Neural cell (in vitro differentiated cells): ENCODE data around the gene ANKRD62. TPM values are rescaled to one million over a fixed set of nuclear protein-coding genes. Genes with fewer than 3 reads are reported as not detected.
"Not testable (repeated sequence)": the region's sequence is repeated elsewhere in the genome, so short reads cannot be mapped to it uniquely, and the experiment has no call there.

Experiments
- H2AFZ ChIP-seq: fragments of 200-600, 300-800 bp; sonication (generic), shearing (Covaris generic); 2 replicates; pipeline ENCODE4 v1.6.0; 2014; ENCODE audit warnings: low read depth, mild to moderate bottlenecking, antibody characterized with exemption, low read length, moderate library complexity
- H3F3A ChIP-seq: fragments of 200-600 bp; shearing (Covaris generic); 2 replicates; pipeline ENCODE4 v1.6.1; 2016; ENCODE audit warnings: mild to moderate bottlenecking, moderate library complexity, mixed read lengths, antibody characterized with exemption, low read length; ENCODE audit not compliant: insufficient read depth, poor library complexity, severe bottlenecking
- H3K27ac ChIP-seq: fragments of 200-600, 300-800 bp; sonication (generic), shearing (Covaris generic); 2 replicates; pipeline ENCODE4 v1.5.1; 2014; ENCODE audit warnings: mild to moderate bottlenecking, low read length, moderate library complexity
- H3K27me3 ChIP-seq: fragments of 300-800, 200-600 bp; sonication (generic), shearing (Covaris generic); 2 replicates; pipeline ENCODE4 v1.6.0; 2014; ENCODE audit warnings: mild to moderate bottlenecking, low read depth, low read length, moderate library complexity; ENCODE audit not compliant: insufficient read depth
- H3K36me3 ChIP-seq: fragments of 300-800, 200-600 bp; sonication (generic), shearing (Covaris generic); 2 replicates; pipeline ENCODE4 v1.5.1; 2014; ENCODE audit warnings: mild to moderate bottlenecking, antibody characterized with exemption, low read length, moderate library complexity; ENCODE audit not compliant: insufficient read depth
- H3K4me2 ChIP-seq: fragments of 300-800, 200-600 bp; sonication (generic), shearing (Covaris generic); 2 replicates; pipeline ENCODE4 v1.6.0; 2014; ENCODE audit warnings: mild to moderate bottlenecking, low read length
- H3K4me3 ChIP-seq: fragments of 300-800, 200-600 bp; sonication (generic), shearing (Covaris generic); 2 replicates; pipeline ENCODE4 v1.5.1; 2014; ENCODE audit warnings: mild to moderate bottlenecking, low read length, moderate library complexity
- H3K79me2 ChIP-seq: fragments of 200-600 bp; shearing (Covaris generic); replicated peaks from 2 replicates; pipeline ENCODE4 v1.6.0; 2014; ENCODE audit warnings: mild to moderate bottlenecking, low read length, moderate library complexity; ENCODE audit not compliant: insufficient read depth
- H3K9ac ChIP-seq: fragments of 300-800, 200-600 bp; sonication (generic), shearing (Covaris generic); 2 replicates; pipeline ENCODE4 v1.6.1; 2016; ENCODE audit warnings: mild to moderate bottlenecking, low read length, mixed read lengths
- H3K9me2 ChIP-seq: fragments of 200-600 bp; shearing (Covaris generic); 2 replicates; pipeline ENCODE4 v1.6.1; 2016; ENCODE audit warnings: mild to moderate bottlenecking, low read length, mixed read lengths; ENCODE audit not compliant: insufficient read depth
- H3K9me3 ChIP-seq: fragments of 200-600, 300-800 bp; sonication (generic), shearing (Covaris generic); 2 replicates; pipeline ENCODE4 v1.6.1; 2016; ENCODE audit warnings: mild to moderate bottlenecking, mixed run types, low read length, moderate library complexity, mixed read lengths
- H4K20me1 ChIP-seq: fragments of 200-600 bp; shearing (Covaris generic); 2 replicates; pipeline ENCODE4 v1.6.1; 2016; ENCODE audit warnings: mild to moderate bottlenecking, mixed run types; ENCODE audit not compliant: insufficient read depth
- EP300 ChIP-seq: fragments of 450-650 bp; conservative IDR thresholded peaks from 2 replicates; pipeline ENCODE4 v1.6.1; 2014; ENCODE audit warnings: antibody characterized with exemption, mild to moderate bottlenecking, moderate library complexity; ENCODE audit not compliant: poor library complexity, severe bottlenecking
- EZH2 ChIP-seq: fragments of 200-600, 300-800 bp; shearing (Covaris generic), sonication (generic); IDR thresholded peaks from 2 replicates; pipeline ENCODE4 v1.6.1; 2014; ENCODE audit warnings: antibody characterized with exemption, low read length, borderline replicate concordance, mild to moderate bottlenecking; ENCODE audit not compliant: insufficient read depth, poor library complexity, severe bottlenecking
- MXI1 ChIP-seq: fragments of 450-650 bp; conservative IDR thresholded peaks from 2 replicates; pipeline ENCODE4 v1.6.1; 2014; ENCODE audit warnings: antibody characterized with exemption, mild to moderate bottlenecking; ENCODE audit not compliant: poor library complexity, severe bottlenecking
- POLR2AphosphoS5 ChIP-seq: IDR thresholded peaks from 2 replicates; pipeline ENCODE4 v1.6.1; 2012
- RAD21 ChIP-seq: fragments of 450-650 bp; conservative IDR thresholded peaks from 2 replicates; pipeline ENCODE4 v1.6.1; 2014; ENCODE audit warnings: antibody characterized with exemption, mild to moderate bottlenecking, moderate library complexity
- SMC3 ChIP-seq: fragments of 450-650 bp; conservative IDR thresholded peaks from 2 replicates; pipeline ENCODE4 v1.6.1; 2014; ENCODE audit warnings: antibody characterized with exemption, mild to moderate bottlenecking, moderate library complexity; ENCODE audit not compliant: poor library complexity
- TAF1 ChIP-seq: IDR thresholded peaks from 2 replicates; pipeline ENCODE4 v1.6.1; 2012; ENCODE audit warnings: low read depth
- polyA plus RNA-seq: library from polyadenylated mRNA; depleted of rRNA; stranded (reverse); fragments of >200 nt; gene quantifications from 2 replicates; pipeline ENCODE4 v1.2.3, GENCODE V29; 2014
- TF ChIP-seq, protein P1 (sequence below): IDR thresholded peaks from 2 replicates; pipeline ENCODE4 v1.6.1; 2012; ENCODE audit warnings: borderline replicate concordance
- TF ChIP-seq, protein P2 (sequence below): fragments of 450-650 bp; IDR thresholded peaks from 2 replicates; pipeline ENCODE4 v1.5.1; 2014; ENCODE audit warnings: antibody characterized with exemption, mild to moderate bottlenecking, moderate library complexity; ENCODE audit not compliant: poor library complexity, severe bottlenecking

Gene ANKRD62
- polyA plus RNA-seq, 1 donor from 2014 or later, result not detected

DNA sequence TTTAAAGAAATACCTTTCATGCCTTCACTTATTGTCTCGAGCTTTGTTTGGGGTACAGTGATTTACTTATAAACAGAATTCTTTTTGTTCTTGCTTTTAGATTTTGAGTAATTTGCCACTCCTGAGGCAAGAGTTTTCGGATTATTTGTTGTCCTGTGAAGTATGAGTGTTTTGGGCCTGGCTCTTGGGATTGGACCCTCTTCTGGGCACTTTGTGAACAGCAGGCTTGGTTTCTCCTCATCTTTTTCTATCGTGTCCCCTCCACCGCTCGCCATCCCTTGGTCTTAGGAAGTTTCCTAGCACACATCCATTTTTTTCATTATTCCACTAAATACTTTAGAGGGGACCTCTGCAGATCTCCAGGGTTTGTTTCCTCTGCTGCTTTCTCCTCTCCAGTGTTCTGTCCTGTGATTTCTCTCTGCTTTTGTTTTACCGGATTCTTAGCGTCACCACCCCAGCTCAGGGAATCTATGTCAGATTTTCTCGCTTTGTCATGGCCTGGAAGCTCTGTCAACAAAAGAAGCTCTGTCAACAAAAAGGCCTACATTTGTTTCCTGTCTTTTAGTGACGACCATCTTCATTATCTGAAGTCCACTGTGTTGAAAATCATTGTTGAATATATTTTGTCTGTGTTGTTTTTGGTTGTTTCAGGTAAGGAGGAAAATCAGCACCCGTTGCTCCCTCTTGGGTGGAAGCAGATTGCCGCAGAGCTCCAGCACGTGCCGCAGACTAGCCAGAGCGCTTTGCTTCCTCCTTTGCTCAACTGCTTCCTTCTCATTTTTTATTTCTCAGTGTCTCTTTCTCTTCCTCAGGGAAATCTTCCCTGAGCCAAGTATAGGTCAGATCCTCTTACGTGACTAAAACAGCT, 27.8 kb downstream of the ANKRD62 start:
- Histone ChIP-seq H3K9me3 (no peaks in the 10 kb centered on the region), H2AFZ (no peak overlapping the region), H3F3A (no peaks in the 10 kb centered on the region), H3K36me3 (no peaks in the 10 kb centered on the region), H3K9ac (no peak overlapping the region), H3K4me3 (no peak overlapping the region), H3K27me3 (no peaks in the 10 kb centered on the region), H3K27ac (no peak overlapping the region), H3K9me2 (no peaks in the 10 kb centered on the region), H4K20me1 (no peaks in the 10 kb centered on the region), H3K4me2 (no peak overlapping the region), H3K79me2 (no peaks in the 10 kb centered on the region)
- no peak for TF ChIP-seq RAD21
- no peak for TF ChIP-seq EZH2
- TF ChIP-seq TAF1, result no peak
- no peak for TF ChIP-seq POLR2AphosphoS5
- TF ChIP-seq, protein P1, sequence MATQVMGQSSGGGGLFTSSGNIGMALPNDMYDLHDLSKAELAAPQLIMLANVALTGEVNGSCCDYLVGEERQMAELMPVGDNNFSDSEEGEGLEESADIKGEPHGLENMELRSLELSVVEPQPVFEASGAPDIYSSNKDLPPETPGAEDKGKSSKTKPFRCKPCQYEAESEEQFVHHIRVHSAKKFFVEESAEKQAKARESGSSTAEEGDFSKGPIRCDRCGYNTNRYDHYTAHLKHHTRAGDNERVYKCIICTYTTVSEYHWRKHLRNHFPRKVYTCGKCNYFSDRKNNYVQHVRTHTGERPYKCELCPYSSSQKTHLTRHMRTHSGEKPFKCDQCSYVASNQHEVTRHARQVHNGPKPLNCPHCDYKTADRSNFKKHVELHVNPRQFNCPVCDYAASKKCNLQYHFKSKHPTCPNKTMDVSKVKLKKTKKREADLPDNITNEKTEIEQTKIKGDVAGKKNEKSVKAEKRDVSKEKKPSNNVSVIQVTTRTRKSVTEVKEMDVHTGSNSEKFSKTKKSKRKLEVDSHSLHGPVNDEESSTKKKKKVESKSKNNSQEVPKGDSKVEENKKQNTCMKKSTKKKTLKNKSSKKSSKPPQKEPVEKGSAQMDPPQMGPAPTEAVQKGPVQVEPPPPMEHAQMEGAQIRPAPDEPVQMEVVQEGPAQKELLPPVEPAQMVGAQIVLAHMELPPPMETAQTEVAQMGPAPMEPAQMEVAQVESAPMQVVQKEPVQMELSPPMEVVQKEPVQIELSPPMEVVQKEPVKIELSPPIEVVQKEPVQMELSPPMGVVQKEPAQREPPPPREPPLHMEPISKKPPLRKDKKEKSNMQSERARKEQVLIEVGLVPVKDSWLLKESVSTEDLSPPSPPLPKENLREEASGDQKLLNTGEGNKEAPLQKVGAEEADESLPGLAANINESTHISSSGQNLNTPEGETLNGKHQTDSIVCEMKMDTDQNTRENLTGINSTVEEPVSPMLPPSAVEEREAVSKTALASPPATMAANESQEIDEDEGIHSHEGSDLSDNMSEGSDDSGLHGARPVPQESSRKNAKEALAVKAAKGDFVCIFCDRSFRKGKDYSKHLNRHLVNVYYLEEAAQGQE, result no peak
- no peak for TF ChIP-seq MXI1
- no peak for TF ChIP-seq SMC3
- TF ChIP-seq, protein P2, sequence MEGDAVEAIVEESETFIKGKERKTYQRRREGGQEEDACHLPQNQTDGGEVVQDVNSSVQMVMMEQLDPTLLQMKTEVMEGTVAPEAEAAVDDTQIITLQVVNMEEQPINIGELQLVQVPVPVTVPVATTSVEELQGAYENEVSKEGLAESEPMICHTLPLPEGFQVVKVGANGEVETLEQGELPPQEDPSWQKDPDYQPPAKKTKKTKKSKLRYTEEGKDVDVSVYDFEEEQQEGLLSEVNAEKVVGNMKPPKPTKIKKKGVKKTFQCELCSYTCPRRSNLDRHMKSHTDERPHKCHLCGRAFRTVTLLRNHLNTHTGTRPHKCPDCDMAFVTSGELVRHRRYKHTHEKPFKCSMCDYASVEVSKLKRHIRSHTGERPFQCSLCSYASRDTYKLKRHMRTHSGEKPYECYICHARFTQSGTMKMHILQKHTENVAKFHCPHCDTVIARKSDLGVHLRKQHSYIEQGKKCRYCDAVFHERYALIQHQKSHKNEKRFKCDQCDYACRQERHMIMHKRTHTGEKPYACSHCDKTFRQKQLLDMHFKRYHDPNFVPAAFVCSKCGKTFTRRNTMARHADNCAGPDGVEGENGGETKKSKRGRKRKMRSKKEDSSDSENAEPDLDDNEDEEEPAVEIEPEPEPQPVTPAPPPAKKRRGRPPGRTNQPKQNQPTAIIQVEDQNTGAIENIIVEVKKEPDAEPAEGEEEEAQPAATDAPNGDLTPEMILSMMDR, result no peak
- TF ChIP-seq EP300, result no peak

DNA sequence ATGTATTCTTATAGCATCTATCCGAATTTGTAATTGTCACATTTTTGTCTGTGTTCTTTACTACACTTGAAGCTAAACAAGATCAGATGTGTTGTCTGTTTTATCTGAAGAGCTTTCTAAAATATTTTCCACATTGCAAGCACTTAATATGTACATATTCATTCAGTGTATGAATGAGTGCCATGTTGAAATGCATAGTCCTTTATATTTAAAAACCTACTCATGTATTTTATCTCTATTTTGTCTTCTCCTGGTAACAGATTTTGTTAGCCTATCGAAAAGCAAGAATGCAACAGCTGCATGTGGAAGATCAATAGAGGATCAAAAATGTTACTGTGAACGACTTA, 28.4 kb downstream of the ANKRD62 start:
- not testable (repeated sequence) for H3K9me2 ChIP-seq, H3K9ac ChIP-seq, H3K36me3 ChIP-seq, H2AFZ ChIP-seq, H3K9me3 ChIP-seq, H3K27ac ChIP-seq, H3K4me2 ChIP-seq, H3K4me3 ChIP-seq, H3K27me3 ChIP-seq, H3F3A ChIP-seq, H3K79me2 ChIP-seq, H4K20me1 ChIP-seq

DNA sequence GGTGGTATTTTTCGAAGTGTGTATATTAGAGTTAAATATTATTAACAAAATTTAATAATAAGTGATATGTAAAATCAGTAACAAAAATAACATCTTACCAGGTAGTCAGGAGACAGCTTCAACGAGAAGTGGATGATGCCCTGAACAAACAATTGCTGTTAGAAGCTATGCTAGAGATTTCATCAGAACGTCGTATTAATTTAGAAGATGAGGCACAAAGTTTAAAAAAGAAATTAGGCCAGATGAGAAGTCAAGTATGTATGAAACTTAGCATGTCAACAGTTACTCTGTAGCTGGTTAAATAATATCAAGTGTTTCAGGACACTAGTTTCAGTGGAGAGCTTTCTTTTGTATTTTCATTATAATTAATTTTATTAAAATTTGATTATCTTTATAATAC, 34.0 kb downstream of the ANKRD62 start:
- H3K79me2 ChIP-seq, H3K4me3 ChIP-seq, H4K20me1 ChIP-seq, H3K9me2 ChIP-seq, H3K36me3 ChIP-seq, H2AFZ ChIP-seq, H3K4me2 ChIP-seq, H3F3A ChIP-seq, H3K27ac ChIP-seq, H3K27me3 ChIP-seq, H3K9me3 ChIP-seq, H3K9ac ChIP-seq: not testable (repeated sequence)

DNA sequence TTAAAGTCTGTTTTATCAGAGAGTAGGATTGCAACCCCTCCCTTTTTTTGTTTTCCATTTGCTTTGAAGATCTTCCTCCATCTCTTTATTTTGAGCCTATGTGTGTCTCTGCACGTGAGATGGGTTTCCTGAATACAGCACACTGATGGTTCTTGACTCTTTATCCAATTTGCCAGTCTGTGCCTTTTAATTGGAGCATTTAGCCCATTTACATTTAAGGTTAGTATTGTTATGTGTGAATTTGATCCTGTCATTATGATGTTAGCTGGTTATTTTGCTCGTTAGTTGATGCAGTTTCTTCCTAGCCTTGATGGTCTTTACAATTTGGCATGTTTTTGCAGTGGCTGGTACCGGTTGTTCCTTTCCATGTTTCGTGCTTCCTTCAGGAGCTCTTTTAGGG, 45.2 kb downstream of the ANKRD62 start:
- not testable (repeated sequence) for H3K79me2 ChIP-seq, H4K20me1 ChIP-seq, H3F3A ChIP-seq, H3K4me3 ChIP-seq, H3K9me2 ChIP-seq, H3K9me3 ChIP-seq, H2AFZ ChIP-seq, H3K27ac ChIP-seq, H3K36me3 ChIP-seq, H3K4me2 ChIP-seq, H3K27me3 ChIP-seq, H3K9ac ChIP-seq

DNA sequence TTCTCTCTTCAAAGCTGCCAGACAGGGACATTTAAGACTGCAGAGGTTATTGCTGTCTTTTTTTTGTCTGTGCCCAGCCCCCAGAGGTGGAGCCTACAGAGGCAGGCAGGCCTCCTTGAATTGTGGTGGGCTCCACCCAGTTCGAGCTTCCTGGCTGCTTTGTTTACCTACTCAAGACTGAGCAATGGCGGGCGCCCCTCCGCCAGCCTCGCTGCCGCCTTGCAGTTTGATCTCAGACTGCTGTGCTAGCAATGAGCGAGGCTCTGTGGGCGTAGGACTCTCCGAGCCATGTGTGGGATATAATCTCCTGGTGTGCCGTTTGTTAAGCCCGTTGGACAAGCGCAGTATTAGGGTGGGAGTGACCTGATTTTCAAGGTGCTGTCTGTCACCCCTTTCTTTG, 47.2 kb downstream of the ANKRD62 start:
- not testable (repeated sequence) for H3K36me3 ChIP-seq, H3F3A ChIP-seq, H4K20me1 ChIP-seq, H3K4me2 ChIP-seq, H3K27me3 ChIP-seq, H3K9me3 ChIP-seq, H3K79me2 ChIP-seq, H3K9ac ChIP-seq, H2AFZ ChIP-seq, H3K27ac ChIP-seq, H3K9me2 ChIP-seq, H3K4me3 ChIP-seq
